Measurements from ENCODE around the gene LECT2. TPM values are rescaled to one million over a fixed set of nuclear protein-coding genes. Genes with fewer than 3 reads are reported as not detected.

Gene LECT2
- total RNA-seq, 2 experiments from 2014 or later = not detected

- H3K9me2 ChIP-seq (ENCODE audit: insufficient read depth, low read length) = no peaks in the 10 kb centered on the region
- H3K4me3 ChIP-seq (ENCODE audit: low read depth, low read length, poor library complexity, severe bottlenecking) = no peak overlapping the region
- no peaks in the 10 kb centered on the region for H3K36me3 ChIP-seq (ENCODE audit: insufficient read depth, low read length)
- H3K27ac ChIP-seq (ENCODE audit: low read depth, low read length, poor library complexity, severe bottlenecking) = no peak overlapping the region
- H3K4me1 ChIP-seq (ENCODE audit: insufficient read depth, low read length, poor library complexity, severe bottlenecking) = peaks cover 6% of the 10 kb centered on the region
- H2AFZ ChIP-seq (ENCODE audit: low read length) = no peak overlapping the region
- POLR2A ChIA-PET = interaction anchor here (1.0 kb wide), 1 partner anchor 232 kb away, joined by 3 read pairs; no protein-coding TSS in a partner anchor
- H3K79me2 ChIP-seq (ENCODE audit: insufficient read depth, low read depth, low read length) = no peaks in the 10 kb centered on the region
- no TSS peak for BruUV-seq (replicated peaks)
- TF ChIP-seq EZH2phosphoT487 (IDR thresholded peaks at IDR 0.05; ENCODE audit: borderline replicate concordance, low read depth, low read length) = no peak
- no peak for TF ChIP-seq CTCF (conservative IDR thresholded peaks at IDR 0.05; ENCODE audit: low read length)
- no peak for DNase-seq (ENCODE audit: low spot score)
- intact Hi-C loops (cut with micrococcal nuclease; ENCODE audit: unreplicated experiment) = no loop called here
- H3K4me2 ChIP-seq (ENCODE audit: low read length) = no peak overlapping the region
- H3K9me3 ChIP-seq (ENCODE audit: low read length) = no peaks in the 10 kb centered on the region
- CTCF ChIA-PET (ENCODE audit: unreplicated experiment) = interaction anchor here (1.2 kb wide), 1 partner anchor 84 kb away, joined by 3 read pairs; no protein-coding TSS in a partner anchor
- no peaks in the 10 kb centered on the region for H4K20me1 ChIP-seq (ENCODE audit: insufficient read depth, low read length)
These were observed 3.0 kb downstream of the LECT2 start for GRCh38 chr5:135951807-135952206.

- BruUV-seq (replicated peaks) = no TSS peak
- intact Hi-C loops (cut with micrococcal nuclease; ENCODE audit: unreplicated experiment) = no loop called here
- no peaks in the 10 kb centered on the region for H3K36me3 ChIP-seq (ENCODE audit: insufficient read depth, low read length)
- no peaks in the 10 kb centered on the region for H4K20me1 ChIP-seq (ENCODE audit: insufficient read depth, low read length)
- H3K4me3 ChIP-seq (ENCODE audit: low read depth, low read length, poor library complexity, severe bottlenecking) = no peak overlapping the region
- H3K9me3 ChIP-seq (ENCODE audit: low read length) = no peaks in the 10 kb centered on the region
- no peak for DNase-seq (ENCODE audit: low spot score)
- peaks cover 6% of the 10 kb centered on the region for H3K4me1 ChIP-seq (ENCODE audit: insufficient read depth, low read length, poor library complexity, severe bottlenecking)
- ChIA-PET CTCF (ENCODE audit: unreplicated experiment) (interaction anchor here (1.2 kb wide), 1 partner anchor 85 kb away, joined by 3 read pairs; no protein-coding TSS in a partner anchor), POLR2A (interaction anchor here (1.0 kb wide), 1 partner anchor 233 kb away, joined by 3 read pairs; no protein-coding TSS in a partner anchor)
- no peaks in the 10 kb centered on the region for H3K79me2 ChIP-seq (ENCODE audit: insufficient read depth, low read depth, low read length)
- H3K9me2 ChIP-seq (ENCODE audit: insufficient read depth, low read length) = no peaks in the 10 kb centered on the region
- no peak overlapping the region for H2AFZ ChIP-seq (ENCODE audit: low read length)
- H3K27ac ChIP-seq (ENCODE audit: low read depth, low read length, poor library complexity, severe bottlenecking) = no peak overlapping the region
- no peak for TF ChIP-seq EZH2phosphoT487 (IDR thresholded peaks at IDR 0.05; ENCODE audit: borderline replicate concordance, low read depth, low read length)
- TF ChIP-seq CTCF (conservative IDR thresholded peaks at IDR 0.05; ENCODE audit: low read length) = no peak
- H3K4me2 ChIP-seq (ENCODE audit: low read length) = no peak overlapping the region
These were observed 3.5 kb downstream of the LECT2 start for GRCh38 chr5:135951257-135951656.

- TF ChIP-seq CTCF (conservative IDR thresholded peaks at IDR 0.05; ENCODE audit: low read length) (no peak), EZH2phosphoT487 (IDR thresholded peaks at IDR 0.05; ENCODE audit: borderline replicate concordance, low read depth, low read length) (no peak)
- no peak overlapping the region for H3K4me3 ChIP-seq (ENCODE audit: low read depth, low read length, poor library complexity, severe bottlenecking)
- intact Hi-C loops (cut with micrococcal nuclease; ENCODE audit: unreplicated experiment) = no loop called here
- H3K36me3 ChIP-seq (ENCODE audit: insufficient read depth, low read length) = no peaks in the 10 kb centered on the region
- H3K79me2 ChIP-seq (ENCODE audit: insufficient read depth, low read depth, low read length) = no peaks in the 10 kb centered on the region
- no peak for DNase-seq (ENCODE audit: low spot score)
- no peak overlapping the region for H3K4me2 ChIP-seq (ENCODE audit: low read length)
- H4K20me1 ChIP-seq (ENCODE audit: insufficient read depth, low read length) = no peaks in the 10 kb centered on the region
- peaks cover 2% of the 10 kb centered on the region for H3K4me1 ChIP-seq (ENCODE audit: insufficient read depth, low read length, poor library complexity, severe bottlenecking)
- ChIA-PET POLR2A (no interaction called here), CTCF (ENCODE audit: unreplicated experiment) (no interaction called here)
- no peaks in the 10 kb centered on the region for H3K9me3 ChIP-seq (ENCODE audit: low read length)
- no TSS peak for BruUV-seq (replicated peaks)
- no peaks in the 10 kb centered on the region for H3K9me2 ChIP-seq (ENCODE audit: insufficient read depth, low read length)
- H3K27ac ChIP-seq (ENCODE audit: low read depth, low read length, poor library complexity, severe bottlenecking) = no peak overlapping the region
- no peak overlapping the region for H2AFZ ChIP-seq (ENCODE audit: low read length)
These were observed 4.2 kb downstream of the LECT2 start for GRCh38 chr5:135950611-135951010.
